ENCODE data around the gene GPX2.

DNA sequence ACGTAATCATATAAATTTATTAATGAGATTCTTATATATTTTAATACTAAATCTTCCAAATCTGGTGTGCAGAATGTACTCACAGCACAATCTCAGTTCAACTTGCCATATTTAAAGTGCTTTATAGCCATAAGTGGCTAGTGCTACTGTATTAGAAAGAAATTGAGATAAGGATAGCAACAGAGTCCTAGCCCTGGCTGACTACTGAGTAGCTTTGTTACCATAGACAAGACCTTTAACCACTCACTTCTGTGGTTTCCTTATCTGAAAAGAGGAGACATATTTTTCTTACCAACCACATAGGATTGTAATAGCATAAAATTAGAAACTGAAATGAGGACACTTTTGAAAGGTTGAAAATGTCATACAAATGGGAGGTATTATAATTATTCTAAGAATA lies 30.3 kb downstream of the GPX2 start:
- no peak for TF ChIP-seq CTCF (IDR thresholded peaks at IDR 0.05)
- no peak for TF ChIP-seq POLR2A (IDR thresholded peaks at IDR 0.05)

Measured in right lobe of liver (tissue), 4 donors.